T1000 (cell line): ENCODE results near the gene COQ8A.
A peak's percentile ranks its signal among the peaks of the same experiment; 100 is the strongest.
"Not testable (repeated sequence)": the region's sequence is repeated elsewhere in the genome, so short reads cannot be mapped to it uniquely, and the experiment has no call there.

ENCODE experiments used
- DNase-seq: peaks from one replicate; lab custom pipeline; 2025; ENCODE audit warnings: mixed read lengths; lab: John Stamatoyannopoulos, UW

The COQ8A gene

DNA sequence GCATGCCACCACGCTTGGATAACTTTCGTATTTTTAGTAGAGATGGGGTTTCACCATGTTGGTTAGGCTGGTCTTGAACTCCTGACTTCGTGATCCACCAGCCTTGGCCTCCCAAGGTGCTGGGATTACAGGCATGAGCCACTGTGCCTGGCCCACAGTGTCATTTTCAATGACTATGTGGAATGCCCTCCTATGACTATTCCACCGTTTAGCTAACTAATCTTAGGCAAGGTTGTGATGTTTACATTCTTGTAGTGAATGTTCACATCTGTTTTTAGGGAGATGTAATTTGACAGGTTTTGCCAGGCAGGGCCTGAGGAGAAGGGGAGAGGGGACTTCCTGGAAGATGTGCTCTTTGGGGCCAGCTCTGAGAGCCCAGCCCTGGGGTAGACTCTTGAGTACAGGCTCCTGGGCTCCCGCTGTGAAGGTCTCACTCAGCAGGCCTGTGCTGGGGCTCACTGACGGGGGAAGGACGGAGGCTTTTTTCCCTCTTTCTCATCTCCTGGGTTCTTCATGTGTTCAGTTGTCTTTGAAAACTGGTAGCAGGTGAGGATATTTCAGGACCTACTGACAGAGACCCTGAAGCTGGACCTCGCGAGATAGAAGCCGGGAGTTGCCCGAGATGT lies 13.2 kb downstream of the COQ8A start:
- DNase-seq = no peak

DNA sequence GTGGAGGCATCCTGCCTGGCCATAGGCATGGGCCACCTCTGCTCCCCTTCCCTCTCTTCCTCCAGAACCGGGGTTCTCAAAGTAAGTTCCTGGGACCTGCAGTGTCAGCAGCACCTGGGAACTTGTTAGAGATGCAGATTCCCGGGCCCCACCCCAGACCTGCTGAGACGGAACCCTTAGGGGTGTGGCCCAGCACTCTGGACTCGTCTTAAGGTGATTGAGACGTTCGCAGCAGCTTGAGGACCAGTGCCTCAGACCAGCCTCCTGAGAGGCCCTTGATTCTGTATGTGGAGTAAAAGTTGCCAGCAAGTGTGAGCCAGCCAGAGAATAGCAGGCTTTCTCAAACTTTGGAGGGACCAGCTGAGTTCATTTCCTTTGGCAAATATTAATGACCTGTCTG lies 14.2 kb downstream of the COQ8A start:
- no peak for DNase-seq

DNA sequence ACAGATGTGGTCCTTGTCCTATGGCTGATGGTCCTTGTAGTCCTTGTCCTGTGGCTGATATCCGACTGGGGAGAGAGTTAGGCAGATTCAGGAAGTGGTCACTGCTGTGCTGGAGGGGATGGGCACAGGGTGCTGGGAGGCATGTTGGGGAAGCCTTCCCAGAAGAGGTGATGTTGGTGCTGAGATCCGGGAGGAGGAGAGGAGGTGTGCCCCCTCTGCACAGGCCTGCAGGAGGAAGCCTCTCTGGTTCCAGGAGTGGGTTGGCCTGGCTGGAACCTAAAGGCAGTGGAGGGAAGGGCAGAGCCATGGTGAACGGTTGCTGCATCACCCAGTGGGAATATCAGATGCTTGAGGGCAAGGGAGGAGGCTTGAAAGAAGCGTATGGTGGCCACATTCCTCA lies 14.7 kb downstream of the COQ8A start:
- no peak for DNase-seq

DNA sequence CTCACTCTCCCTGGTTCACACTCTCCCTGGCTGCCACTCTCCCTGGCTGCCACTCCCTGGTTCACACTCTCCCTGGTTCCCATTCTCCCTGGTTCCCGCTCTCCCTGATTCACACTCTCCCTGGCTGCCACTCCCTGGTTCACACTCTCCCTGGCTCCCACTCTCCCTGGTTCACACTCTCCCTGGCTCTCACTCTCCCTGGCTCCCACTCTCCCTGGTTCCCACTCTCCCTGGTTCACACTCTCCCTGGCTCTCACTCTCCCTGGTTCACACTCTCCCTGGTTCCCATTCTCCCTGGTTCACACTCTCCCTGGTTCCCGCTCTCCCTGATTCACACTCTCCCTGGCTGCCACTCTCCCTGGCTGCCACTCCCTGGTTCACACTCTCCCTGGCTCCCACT lies 15.8 kb downstream of the COQ8A start:
- DNase-seq = not testable (repeated sequence)

DNA sequence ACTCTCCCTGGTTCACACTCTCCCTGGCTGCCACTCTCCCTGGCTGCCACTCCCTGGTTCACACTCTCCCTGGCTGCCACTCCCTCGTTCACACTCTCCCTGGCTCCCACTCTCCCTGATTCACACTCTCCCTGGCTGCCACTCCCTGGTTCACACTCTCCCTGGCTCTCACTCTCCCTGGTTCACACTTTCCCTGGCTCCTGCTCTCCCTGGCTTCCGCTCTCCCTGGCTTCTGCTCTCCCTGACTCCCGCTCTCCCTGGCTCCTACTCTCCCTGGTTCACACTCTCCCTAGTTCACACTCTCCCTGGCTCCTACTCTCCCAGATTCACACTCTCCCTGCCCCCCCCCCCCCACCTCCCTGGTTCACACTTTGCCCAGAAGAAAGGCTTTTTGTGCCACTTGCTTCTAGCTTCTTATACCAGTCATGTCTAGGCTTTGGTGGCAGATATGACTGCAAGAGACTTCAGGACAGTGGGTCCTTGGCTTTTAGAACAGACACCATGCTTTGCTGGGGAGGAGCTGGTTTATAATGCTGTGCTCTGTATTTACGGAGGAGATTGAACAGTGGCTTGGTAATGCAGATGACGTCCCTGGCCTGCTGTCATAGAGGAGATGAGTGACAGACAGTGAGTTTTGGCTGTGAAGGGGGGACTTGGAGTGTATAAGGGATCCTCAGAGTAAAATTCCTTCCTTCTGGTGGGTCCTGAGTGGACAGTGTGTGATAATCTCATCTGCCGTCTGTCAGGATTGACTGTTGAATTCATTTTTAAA lies 17.0 kb downstream of the COQ8A start:
- no peak for DNase-seq

DNA sequence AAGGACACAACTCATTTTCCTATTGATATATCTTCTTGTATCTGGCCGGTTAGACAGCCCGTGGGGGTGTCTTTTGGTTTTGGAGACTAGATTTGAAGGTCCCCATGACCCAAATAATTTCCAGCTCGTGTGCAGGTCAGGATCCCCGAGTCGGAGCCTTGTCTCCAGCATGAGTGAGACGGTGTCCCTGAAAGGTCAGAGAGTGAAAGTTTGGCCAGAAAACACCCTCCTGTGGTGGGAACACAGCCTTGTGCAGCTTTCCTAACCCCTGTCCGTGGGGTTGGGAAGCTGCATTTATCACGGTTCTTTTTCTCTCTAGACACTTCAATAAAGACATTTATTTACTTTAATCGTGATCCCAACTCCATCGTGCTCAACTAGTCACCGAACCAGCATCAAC lies 17.6 kb downstream of the COQ8A start:
- no peak for DNase-seq

DNA sequence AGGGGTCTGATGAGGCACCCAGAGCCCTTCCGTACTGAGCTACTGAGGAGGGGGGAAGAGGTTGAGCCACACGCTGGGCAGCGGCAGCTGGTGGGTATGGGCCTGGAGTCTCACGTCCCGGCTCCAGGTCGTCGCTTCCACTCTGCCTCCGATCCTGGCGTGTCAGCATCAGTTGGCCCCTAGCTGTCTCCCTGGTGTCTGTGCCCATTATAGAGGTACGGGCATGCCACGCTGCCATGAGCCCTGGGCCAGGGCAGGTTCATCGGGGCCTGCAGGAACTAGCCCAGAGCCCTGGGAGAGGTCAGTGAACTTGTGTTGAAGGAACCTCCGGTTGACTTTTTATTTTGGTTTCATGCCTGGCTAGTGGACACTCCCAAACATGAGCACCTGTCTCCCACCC lies 18.2 kb downstream of the COQ8A start:
- DNase-seq = no peak

DNA sequence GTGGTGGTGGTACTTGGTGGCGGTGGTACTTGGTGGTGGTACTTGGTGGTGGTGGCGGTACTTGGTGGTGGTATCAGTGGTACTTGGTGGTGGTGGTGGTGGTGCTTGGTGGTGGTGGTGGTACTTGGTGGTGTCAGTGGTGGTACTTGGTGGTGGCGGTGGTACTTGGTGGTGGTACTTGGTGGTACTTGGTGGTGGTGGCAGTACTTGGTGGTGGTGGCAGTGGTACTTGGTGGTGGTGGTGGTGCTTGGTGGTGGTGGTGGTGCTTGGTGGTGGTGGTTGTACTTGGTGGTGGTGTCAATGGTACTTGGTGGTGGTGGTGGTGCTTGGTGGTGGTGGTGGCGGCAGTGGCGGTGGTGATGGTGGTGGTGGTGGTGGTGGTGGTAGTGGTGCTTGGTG lies 20.2 kb downstream of the COQ8A start:
- no peak for DNase-seq

DNA sequence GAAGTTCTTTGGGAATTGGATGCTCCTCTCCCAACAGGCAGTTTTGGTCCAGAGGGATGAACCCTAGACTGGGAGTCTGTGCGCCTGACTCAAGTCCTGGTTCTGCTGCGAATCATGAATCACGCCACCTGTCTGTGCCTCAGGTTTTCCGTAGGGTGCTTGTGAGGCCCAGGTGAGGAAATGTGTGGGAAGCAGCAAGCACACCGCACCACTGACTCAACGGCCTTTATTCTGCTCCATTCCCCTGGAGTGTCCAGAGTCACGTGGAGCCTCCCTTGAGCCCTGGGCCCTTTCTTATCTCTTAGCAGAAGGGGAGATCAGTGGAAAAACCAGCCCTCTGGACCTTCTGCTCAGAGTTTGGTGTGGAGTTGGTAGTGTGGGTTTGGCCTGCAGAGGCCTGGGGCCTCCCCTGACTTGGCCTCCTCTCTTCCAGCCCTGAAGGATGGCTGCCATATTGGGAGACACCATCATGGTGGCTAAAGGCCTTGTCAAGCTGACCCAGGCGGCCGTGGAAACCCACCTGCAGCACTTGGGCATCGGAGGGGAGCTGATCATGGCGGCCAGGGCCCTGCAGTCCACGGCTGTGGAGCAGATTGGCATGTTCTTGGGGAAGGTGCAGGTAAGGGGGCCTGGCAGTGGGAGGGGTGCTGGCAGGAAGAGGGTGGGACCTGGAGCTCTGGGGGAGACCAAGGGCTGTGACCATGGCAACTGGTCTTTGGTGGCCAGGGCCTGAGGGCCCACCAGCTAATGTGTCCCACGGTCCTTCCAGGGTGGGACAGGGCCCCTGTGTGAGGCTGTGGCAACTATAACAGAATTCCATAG lies 21.1 kb downstream of the COQ8A start:
- DNase-seq = no peak

DNA sequence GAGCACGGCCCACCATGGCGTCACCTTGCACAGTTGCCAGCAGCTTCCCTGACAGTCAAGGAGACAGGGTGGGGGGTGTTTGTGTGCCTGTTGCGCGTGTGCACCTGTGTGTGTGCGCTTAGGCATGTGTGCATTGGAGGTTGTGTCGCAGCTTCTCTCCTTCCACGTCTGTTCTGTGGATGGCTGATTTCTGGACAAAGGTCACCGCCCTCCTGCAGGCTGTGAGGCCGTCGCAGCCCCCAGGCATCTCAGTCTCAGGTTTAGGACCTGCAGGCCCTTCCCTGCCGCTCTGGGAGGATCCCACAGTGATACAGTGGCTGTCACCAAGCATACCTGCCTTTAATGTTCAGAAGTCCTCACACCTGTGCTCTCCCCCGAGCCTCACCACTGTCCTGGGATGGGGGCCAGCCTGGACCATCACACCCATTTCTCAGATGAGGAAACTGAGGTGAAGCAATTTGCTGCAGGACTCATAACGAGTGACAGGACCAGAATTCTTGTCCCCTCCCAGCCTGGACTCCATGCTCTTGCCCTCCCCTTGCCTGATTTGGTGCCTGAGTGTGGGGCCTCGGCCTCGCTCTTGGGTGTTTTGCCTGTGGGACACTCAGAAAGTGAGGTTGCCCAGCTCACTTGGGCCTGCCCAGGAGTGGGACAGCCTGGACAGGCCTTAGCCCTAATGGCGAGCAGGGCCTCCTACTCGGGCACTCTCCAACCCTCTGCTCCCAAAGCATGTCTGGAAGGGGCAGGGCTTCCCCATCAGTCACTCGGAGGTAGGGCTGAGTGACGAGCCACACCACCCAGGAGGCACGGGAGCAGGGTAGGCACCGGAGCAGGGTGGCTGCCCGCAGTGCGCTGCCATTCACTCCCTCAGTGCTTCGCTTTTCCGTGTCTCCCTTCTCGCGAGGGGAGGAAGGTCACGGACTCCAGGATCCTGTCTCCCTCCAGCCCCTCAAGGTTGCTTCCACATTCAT lies 22.6 kb downstream of the COQ8A start:
- no peak for DNase-seq

DNA sequence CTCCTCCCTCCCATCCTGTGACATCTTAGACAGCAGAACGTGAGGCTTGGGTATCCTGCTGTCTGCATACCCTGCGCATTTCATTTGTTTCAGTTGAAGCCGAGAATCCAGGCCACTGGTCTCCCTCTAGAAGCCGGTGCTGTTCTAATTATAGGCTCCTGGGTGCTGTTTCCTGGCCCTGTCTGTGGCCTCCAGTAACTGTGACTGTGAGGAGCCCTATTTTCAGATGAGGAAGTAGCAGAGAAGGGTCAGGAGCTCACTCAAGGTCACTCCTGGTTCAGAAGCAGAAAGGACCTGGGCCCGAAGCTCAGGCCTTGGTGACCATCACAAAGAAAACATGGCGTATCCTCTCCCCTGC lies 24.0 kb downstream of the COQ8A start:
- DNase-seq = no peak

DNA sequence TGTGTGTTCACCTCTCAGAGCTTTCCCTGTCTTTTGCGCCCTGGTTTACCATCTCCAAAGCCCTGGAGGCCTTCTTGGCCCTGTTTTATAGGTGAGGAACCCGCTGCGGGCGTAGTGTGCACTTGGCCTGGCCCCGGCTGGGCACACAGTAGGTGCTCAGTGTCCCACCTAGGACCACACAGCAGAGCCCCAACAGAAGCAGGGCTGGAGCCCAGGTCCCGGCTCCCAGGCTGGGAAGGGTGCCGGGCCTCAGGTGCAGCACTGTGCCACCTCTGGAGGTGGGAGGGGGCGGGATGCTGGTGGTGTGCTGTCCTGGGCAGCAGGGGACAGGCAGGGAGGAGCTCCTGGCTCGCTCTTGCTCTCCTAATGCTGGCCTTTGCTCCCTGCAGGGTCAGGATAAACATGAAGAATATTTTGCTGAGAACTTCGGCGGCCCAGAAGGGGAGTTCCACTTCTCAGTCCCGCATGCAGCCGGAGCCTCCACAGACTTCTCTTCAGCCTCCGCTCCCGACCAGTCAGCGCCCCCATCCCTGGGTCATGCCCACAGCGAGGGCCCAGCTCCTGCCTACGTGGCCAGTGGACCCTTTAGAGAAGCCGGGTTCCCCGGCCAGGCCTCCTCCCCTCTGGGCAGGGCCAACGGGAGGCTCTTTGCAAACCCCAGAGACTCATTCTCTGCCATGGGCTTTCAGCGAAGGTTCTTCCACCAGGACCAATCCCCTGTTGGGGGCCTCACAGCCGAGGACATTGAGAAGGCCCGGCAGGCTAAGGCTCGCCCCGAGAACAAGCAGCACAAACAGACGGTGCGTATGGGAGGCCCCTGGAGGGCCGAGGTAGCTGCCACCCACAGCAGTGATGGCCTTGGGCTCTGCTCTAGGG lies 24.8 kb downstream of the COQ8A start:
- DNase-seq = no peak

DNA sequence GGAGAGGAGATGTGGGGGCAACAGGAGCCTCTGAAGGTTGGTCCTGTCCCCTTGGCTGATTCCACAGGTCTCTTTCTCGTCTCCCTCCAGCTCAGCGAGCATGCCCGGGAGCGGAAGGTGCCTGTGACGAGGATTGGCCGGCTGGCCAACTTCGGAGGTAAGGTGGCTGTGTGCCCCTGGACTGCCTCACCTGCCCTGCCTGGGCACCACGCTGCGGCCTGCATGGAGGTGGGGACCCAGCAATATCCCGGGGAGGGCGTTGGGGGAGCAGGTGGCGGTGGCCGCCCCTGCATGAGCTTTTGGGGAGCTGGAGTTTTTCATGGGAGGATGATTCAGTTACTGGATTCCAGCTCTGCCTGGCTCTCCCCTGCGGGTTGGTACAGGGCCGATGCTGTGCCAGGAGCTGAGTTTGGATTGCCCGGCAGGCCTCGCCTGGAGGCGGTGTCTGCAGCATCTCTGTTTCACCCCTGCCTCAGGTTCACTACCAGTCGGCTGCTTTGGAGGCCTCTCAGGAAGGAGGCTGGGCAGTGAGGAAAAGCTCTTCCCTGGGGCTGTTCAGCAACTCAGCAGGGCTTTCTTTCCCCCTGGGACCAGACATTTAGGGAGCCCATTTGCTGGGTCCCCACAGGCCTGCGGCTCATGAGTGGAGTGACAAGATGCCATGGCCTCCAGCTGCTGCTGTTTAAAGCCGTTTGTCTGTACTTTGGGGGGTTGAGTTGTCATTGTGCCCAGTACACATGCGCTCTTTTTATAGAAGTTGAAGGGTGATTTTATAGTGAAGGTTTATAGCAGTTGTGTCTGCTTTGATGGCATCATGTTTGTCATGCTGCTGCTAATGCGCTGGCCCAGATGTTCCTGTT lies 25.7 kb downstream of the COQ8A start:
- no peak for DNase-seq

DNA sequence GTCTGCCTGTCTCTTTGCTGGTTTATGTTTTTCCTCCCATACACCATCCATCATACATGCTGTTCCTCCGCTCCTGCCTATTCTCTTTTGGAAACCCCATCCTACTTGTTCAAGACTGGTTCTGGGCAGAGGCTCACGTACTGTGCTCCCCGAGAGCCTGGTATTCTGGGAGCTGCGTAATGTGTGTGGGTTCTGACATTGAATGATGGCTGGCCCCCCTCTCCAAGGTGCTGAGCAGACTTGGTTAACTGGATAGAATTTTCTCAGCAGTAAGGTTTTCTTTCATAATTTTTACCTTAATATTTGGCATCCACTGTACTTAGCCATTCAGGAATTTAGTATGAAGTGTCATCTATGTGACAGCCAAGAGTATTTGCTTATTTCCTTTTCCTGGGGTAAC lies 26.6 kb downstream of the COQ8A start:
- no peak for DNase-seq

DNA sequence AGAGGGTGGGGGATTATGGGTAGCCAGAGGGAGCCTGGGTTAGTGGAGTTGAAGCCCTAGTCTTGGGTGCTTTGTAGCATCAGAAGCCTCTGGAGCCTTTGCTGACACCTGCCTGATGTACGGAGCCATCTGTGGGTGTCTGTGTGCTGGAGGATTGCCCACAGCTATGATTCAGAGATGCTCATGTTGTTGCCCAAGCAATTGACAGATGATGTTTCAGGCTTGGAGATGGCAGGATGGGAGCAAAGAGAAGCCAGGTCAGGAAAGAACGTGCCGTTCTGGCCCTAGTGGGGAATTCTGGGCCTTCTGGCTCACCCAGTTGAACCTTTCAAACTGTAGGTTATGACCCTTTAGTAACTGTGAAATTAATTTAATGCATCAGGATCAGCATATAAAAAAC lies 27.6 kb downstream of the COQ8A start:
- no peak for DNase-seq

DNA sequence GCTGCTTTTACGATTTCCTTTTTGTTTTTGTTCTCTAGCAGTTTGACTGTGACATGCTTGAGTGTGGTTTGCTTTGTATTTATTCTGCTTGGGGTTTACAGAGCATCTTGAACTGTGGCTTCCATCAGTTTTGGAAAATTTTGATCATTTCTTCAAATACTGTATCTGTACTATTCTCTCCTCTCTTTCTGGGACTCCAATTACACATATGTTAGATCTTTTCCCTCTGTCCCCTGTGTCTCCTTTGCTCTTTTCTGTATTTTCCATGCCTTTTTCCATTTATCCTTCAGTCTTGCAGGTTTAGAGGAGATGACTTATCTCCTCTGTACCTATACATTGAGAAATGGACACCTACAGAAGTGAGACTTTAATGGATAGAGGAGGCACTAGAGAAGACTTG lies 31.7 kb downstream of the COQ8A start:
- no peak for DNase-seq

DNA sequence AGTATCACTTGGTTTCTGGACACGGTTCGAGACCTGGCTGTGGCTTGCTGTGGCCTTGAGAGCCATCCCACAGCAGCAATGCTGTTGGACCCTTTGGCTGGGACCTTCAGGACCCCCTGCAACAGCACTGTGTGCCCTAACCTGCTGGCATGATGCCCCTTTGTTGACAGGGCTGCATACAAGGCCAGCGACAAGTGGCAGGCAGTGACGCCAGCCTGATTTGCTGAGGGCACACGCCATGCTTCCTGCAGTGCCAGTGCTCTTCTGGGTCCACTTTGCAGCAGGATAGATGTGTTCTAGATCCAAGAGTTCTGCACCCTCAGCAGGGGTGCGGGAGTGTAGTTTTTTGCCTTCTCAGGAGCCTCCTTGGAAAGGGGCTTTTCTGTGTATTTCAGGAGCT lies 32.8 kb downstream of the COQ8A start:
- DNase-seq = no peak

DNA sequence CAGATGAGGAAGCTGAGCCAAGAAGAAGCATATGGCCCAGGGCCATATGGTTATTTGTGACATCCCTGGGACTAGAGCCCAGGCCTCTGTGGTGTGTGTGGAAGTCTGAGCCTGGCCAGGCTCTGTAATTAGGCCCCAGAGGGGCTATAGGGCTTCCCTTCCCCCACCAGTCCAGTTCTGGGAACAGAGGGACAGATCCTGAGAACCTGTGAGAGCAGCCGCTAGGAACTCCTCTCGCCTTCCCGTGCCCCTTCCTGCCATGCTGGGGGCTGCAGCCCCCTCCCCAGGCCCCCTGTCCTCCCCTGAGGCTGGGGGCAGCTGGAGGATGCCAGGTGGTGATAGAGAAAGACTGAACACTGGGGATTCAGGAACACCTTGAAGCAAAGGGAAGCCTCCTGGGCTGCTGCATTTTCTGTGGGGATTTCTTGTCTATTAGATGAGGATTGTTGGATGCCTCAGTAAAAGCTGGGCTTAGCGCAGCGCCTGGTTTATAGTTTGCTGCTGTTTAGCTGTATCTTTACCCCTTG lies 33.3 kb downstream of the COQ8A start:
- no peak for DNase-seq

DNA sequence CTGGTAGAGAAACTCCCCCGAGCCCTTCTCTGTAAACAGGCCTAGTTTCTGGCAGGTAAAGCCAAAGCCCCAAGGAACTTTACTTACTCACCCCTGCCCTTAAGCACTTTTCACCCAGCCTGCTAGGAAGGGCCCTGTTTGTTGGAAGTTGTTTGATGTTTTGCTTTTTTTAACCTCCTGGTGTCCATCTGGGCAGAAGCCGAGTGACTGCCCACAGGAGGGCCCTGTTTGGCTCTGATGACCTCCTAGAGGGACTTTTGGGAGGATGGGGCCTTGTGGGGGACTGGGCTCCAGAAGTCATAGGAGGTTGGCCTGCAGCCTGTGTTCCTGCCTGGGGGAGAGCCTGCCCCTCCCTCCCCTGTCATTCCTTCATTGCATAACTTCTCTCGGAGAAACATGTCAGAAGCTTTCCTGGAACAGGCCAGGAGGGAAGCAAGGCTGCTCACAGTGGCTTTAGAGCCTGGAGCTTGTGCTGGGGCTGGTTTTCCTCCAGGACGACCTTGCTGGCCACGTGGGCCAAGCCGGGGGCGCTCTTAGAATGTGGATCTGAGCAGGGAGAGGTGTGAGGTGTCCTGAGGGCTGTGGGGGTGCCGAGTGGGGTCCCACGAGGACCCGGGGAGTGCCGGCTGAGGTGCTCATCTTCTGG lies 33.9 kb downstream of the COQ8A start:
- peak; percentile 43 for DNase-seq
